ENCODE results near the gene CDC27.

CDC27 gene

GRCh38 chr17:47188876-47189731 is at the start of gene CDC27:
Gene CDC27 (minus strand): TSS chr17:47189295. CDS start chr17:47189172, 123 bp downstream.
- H3K9ac ChIP-seq (ENCODE audit: low read length in 2 of 2): peak within 1 kb of the TSS; percentile 98 to 99
- H3K4me1 ChIP-seq (ENCODE audit: control insufficient read depth, insufficient read depth, low read length): no peaks in the 10 kb centered on the region
- H3K4me3 ChIP-seq (ENCODE audit: low read length in 2 of 2): peak within 1 kb of the TSS; percentile 80 to 95
- peak within 1 kb of the TSS; percentile 97 for H3K27ac ChIP-seq (ENCODE audit: low read length)
- H3K36me3 ChIP-seq (ENCODE audit: control insufficient read depth in 2 of 2, insufficient read depth in 2 of 2, low read length in 2 of 2): no peaks in the 10 kb centered on the region
- H3K27me3 ChIP-seq (ENCODE audit: control insufficient read depth in 1 of 2, insufficient read depth in 2 of 2, low read length in 2 of 2): no peaks in the 10 kb centered on the region
- no peaks in the 10 kb centered on the region for H3K9me3 ChIP-seq (ENCODE audit: control insufficient read depth in 2 of 2, low read length in 2 of 2)

- Histone ChIP-seq H3K9me3 (ENCODE audit: control insufficient read depth in 2 of 2, low read length in 2 of 2) (no peaks in the 10 kb centered on the region), H3K27me3 (ENCODE audit: control insufficient read depth in 1 of 2, insufficient read depth in 2 of 2, low read length in 2 of 2) (no peaks in the 10 kb centered on the region), H3K4me3 (ENCODE audit: low read length in 2 of 2) (no peak overlapping the region), H3K27ac (ENCODE audit: low read length) (no peak overlapping the region), H3K9ac (ENCODE audit: low read length in 2 of 2) (no peak overlapping the region), H3K4me1 (ENCODE audit: control insufficient read depth, insufficient read depth, low read length) (peaks cover 10% of the 10 kb centered on the region), H3K36me3 (ENCODE audit: control insufficient read depth in 2 of 2, insufficient read depth in 2 of 2, low read length in 2 of 2) (no peaks in the 10 kb centered on the region)
Observed at GRCh38 chr17:47238321-47239010, 49.4 kb upstream of the CDC27 start.

GRCh38 chr17:47237841-47238240 is 48.7 kb upstream of the CDC27 start:
- no peaks in the 10 kb centered on the region for H3K27me3 ChIP-seq (ENCODE audit: control insufficient read depth in 1 of 2, insufficient read depth in 2 of 2, low read length in 2 of 2)
- H3K4me3 ChIP-seq (ENCODE audit: low read length in 2 of 2): no peak overlapping the region
- H3K9me3 ChIP-seq (ENCODE audit: control insufficient read depth in 2 of 2, low read length in 2 of 2): no peaks in the 10 kb centered on the region
- no peaks in the 10 kb centered on the region for H3K36me3 ChIP-seq (ENCODE audit: control insufficient read depth in 2 of 2, insufficient read depth in 2 of 2, low read length in 2 of 2)
- peaks cover 10% of the 10 kb centered on the region for H3K4me1 ChIP-seq (ENCODE audit: control insufficient read depth, insufficient read depth, low read length)
- no peak overlapping the region for H3K9ac ChIP-seq (ENCODE audit: low read length in 2 of 2)
- no peak overlapping the region for H3K27ac ChIP-seq (ENCODE audit: low read length)

- no peak overlapping the region for H3K27ac ChIP-seq (ENCODE audit: low read length)
Observed at GRCh38 chr17:47235923-47236322, 46.8 kb upstream of the CDC27 start.

GRCh38 chr17:47235506-47235905 is 46.4 kb upstream of the CDC27 start:
- no peak overlapping the region for H3K27ac ChIP-seq (ENCODE audit: low read length)
- H3K9ac ChIP-seq (ENCODE audit: low read length in 2 of 2): no peak overlapping the region
- H3K4me1 ChIP-seq (ENCODE audit: control insufficient read depth, insufficient read depth, low read length): peaks cover 10% of the 10 kb centered on the region
- H3K36me3 ChIP-seq (ENCODE audit: control insufficient read depth in 2 of 2, insufficient read depth in 2 of 2, low read length in 2 of 2): no peaks in the 10 kb centered on the region
- H3K4me3 ChIP-seq (ENCODE audit: low read length in 2 of 2): no peak overlapping the region
- H3K27me3 ChIP-seq (ENCODE audit: control insufficient read depth in 1 of 2, insufficient read depth in 2 of 2, low read length in 2 of 2): no peaks in the 10 kb centered on the region
- no peaks in the 10 kb centered on the region for H3K9me3 ChIP-seq (ENCODE audit: control insufficient read depth in 2 of 2, low read length in 2 of 2)

More at GRCh38 chr17:47235923-47236322, 46.8 kb upstream of the CDC27 start:
- Histone ChIP-seq H3K36me3 (ENCODE audit: control insufficient read depth in 2 of 2, insufficient read depth in 2 of 2, low read length in 2 of 2) (no peaks in the 10 kb centered on the region), H3K4me3 (ENCODE audit: low read length in 2 of 2) (no peak overlapping the region), H3K4me1 (ENCODE audit: control insufficient read depth, insufficient read depth, low read length) (peaks cover 10% of the 10 kb centered on the region), H3K9me3 (ENCODE audit: control insufficient read depth in 2 of 2, low read length in 2 of 2) (no peaks in the 10 kb centered on the region), H3K9ac (ENCODE audit: low read length in 2 of 2) (no peak overlapping the region), H3K27me3 (ENCODE audit: control insufficient read depth in 1 of 2, insufficient read depth in 2 of 2, low read length in 2 of 2) (no peaks in the 10 kb centered on the region)

- Histone ChIP-seq H3K27me3 (ENCODE audit: control insufficient read depth in 1 of 2, insufficient read depth in 2 of 2, low read length in 2 of 2) (no peaks in the 10 kb centered on the region), H3K27ac (ENCODE audit: low read length) (no peak overlapping the region), H3K4me1 (ENCODE audit: control insufficient read depth, insufficient read depth, low read length) (peaks cover 10% of the 10 kb centered on the region), H3K36me3 (ENCODE audit: control insufficient read depth in 2 of 2, insufficient read depth in 2 of 2, low read length in 2 of 2) (no peaks in the 10 kb centered on the region), H3K9me3 (ENCODE audit: control insufficient read depth in 2 of 2, low read length in 2 of 2) (no peaks in the 10 kb centered on the region), H3K4me3 (ENCODE audit: low read length in 2 of 2) (no peak overlapping the region), H3K9ac (ENCODE audit: low read length in 2 of 2) (no peak overlapping the region)
Observed at GRCh38 chr17:47232465-47232864, 43.4 kb upstream of the CDC27 start.

- Histone ChIP-seq H3K9me3 (ENCODE audit: control insufficient read depth in 2 of 2, low read length in 2 of 2) (no peaks in the 10 kb centered on the region), H3K27me3 (ENCODE audit: control insufficient read depth in 1 of 2, insufficient read depth in 2 of 2, low read length in 2 of 2) (no peaks in the 10 kb centered on the region), H3K9ac (ENCODE audit: low read length in 2 of 2) (no peak overlapping the region), H3K4me3 (ENCODE audit: low read length in 2 of 2) (no peak overlapping the region), H3K27ac (ENCODE audit: low read length) (no peak overlapping the region), H3K36me3 (ENCODE audit: control insufficient read depth in 2 of 2, insufficient read depth in 2 of 2, low read length in 2 of 2) (no peaks in the 10 kb centered on the region), H3K4me1 (ENCODE audit: control insufficient read depth, insufficient read depth, low read length) (peaks cover 10% of the 10 kb centered on the region)
Observed at GRCh38 chr17:47231866-47232265, 42.8 kb upstream of the CDC27 start.

- Histone ChIP-seq H3K9ac (ENCODE audit: low read length in 2 of 2) (no peak overlapping the region), H3K4me1 (ENCODE audit: control insufficient read depth, insufficient read depth, low read length) (peaks cover 9% of the 10 kb centered on the region)
Observed at GRCh38 chr17:47231334-47231733, 42.2 kb upstream of the CDC27 start.

GRCh38 chr17:47230864-47231263 is 41.8 kb upstream of the CDC27 start:
- H3K4me1 ChIP-seq (ENCODE audit: control insufficient read depth, insufficient read depth, low read length): peaks cover 13% of the 10 kb centered on the region
- no peaks in the 10 kb centered on the region for H3K9me3 ChIP-seq (ENCODE audit: control insufficient read depth in 2 of 2, low read length in 2 of 2)
- H3K9ac ChIP-seq (ENCODE audit: low read length in 2 of 2): no peak overlapping the region
- no peaks in the 10 kb centered on the region for H3K36me3 ChIP-seq (ENCODE audit: control insufficient read depth in 2 of 2, insufficient read depth in 2 of 2, low read length in 2 of 2)
- no peak overlapping the region for H3K4me3 ChIP-seq (ENCODE audit: low read length in 2 of 2)
- H3K27me3 ChIP-seq (ENCODE audit: control insufficient read depth in 1 of 2, insufficient read depth in 2 of 2, low read length in 2 of 2): no peaks in the 10 kb centered on the region
- H3K27ac ChIP-seq (ENCODE audit: low read length): no peak overlapping the region

More at GRCh38 chr17:47231334-47231733, 42.2 kb upstream of the CDC27 start:
- no peaks in the 10 kb centered on the region for H3K36me3 ChIP-seq (ENCODE audit: control insufficient read depth in 2 of 2, insufficient read depth in 2 of 2, low read length in 2 of 2)
- H3K27ac ChIP-seq (ENCODE audit: low read length): no peak overlapping the region
- no peak overlapping the region for H3K4me3 ChIP-seq (ENCODE audit: low read length in 2 of 2)
- no peaks in the 10 kb centered on the region for H3K9me3 ChIP-seq (ENCODE audit: control insufficient read depth in 2 of 2, low read length in 2 of 2)
- H3K27me3 ChIP-seq (ENCODE audit: control insufficient read depth in 1 of 2, insufficient read depth in 2 of 2, low read length in 2 of 2): no peaks in the 10 kb centered on the region

GRCh38 chr17:47229535-47230443 is 40.7 kb upstream of the CDC27 start:
- H3K4me3 ChIP-seq (ENCODE audit: low read length in 2 of 2): peak overlapping the region; percentile 70 to 77
- no peaks in the 10 kb centered on the region for H3K36me3 ChIP-seq (ENCODE audit: control insufficient read depth in 2 of 2, insufficient read depth in 2 of 2, low read length in 2 of 2)
- peaks cover 23% of the 10 kb centered on the region for H3K4me1 ChIP-seq (ENCODE audit: control insufficient read depth, insufficient read depth, low read length)
- H3K9ac ChIP-seq (ENCODE audit: low read length in 2 of 2): peak overlapping the region; percentile 48 to 73
- H3K27me3 ChIP-seq (ENCODE audit: control insufficient read depth in 1 of 2, insufficient read depth in 2 of 2, low read length in 2 of 2): no peaks in the 10 kb centered on the region
- no peaks in the 10 kb centered on the region for H3K9me3 ChIP-seq (ENCODE audit: control insufficient read depth in 2 of 2, low read length in 2 of 2)
- peak overlapping the region; percentile 60 for H3K27ac ChIP-seq (ENCODE audit: low read length)
